Ascending aorta (tissue), 2 donors: ENCODE results near the gene GPS1. TPM values are rescaled to one million over a fixed set of nuclear protein-coding genes. Genes with fewer than 3 reads are reported as not detected.

Experiments
- DNase-seq, 2 donors: peaks; one replicate each; pipeline ENCODE4 v3.0.0-alpha.2; 2019; ENCODE audit warnings: low spot score in 2 of 2
- H3K27ac ChIP-seq, 2 donors: fragments of 200-600 bp; sonication (generic); one replicate each; pipeline ENCODE4 v1.5.1; 2016 to 2017; ENCODE audit warnings: mild to moderate bottlenecking in 1 of 2
- H3K27me3 ChIP-seq: fragments of 200-600 bp; sonication (generic); one replicate; pipeline ENCODE4 v1.5.1; 2017
- H3K36me3 ChIP-seq, 2 donors: fragments of 200-600 bp; sonication (generic); one replicate each; pipeline ENCODE4 v1.5.1; 2016
- H3K4me1 ChIP-seq, 2 donors: fragments of 200-600 bp; sonication (generic); one replicate each; pipeline ENCODE4 v1.5.1; 2016 to 2017; ENCODE audit warnings: mild to moderate bottlenecking in 1 of 2
- H3K4me3 ChIP-seq, 2 donors: fragments of 200-600 bp; sonication (generic); one replicate each; pipeline ENCODE4 v1.5.1; 2016 to 2017; ENCODE audit warnings: mild to moderate bottlenecking in 1 of 2
- H3K9me3 ChIP-seq, 2 donors: fragments of 200-600 bp; sonication (generic); one replicate each; pipeline ENCODE4 v1.5.1; 2016
- intact Hi-C: fragments of 100-400 bp; cut with DNase I; formaldehyde crosslinking; loops from one replicate; pipeline ENCODE4 v1.15.1; 2023
- total RNA-seq: library from RNA; depleted of rRNA; stranded (reverse); fragments of >200 nt; gene quantifications from one replicate; pipeline ENCODE4 v1.1.0, GENCODE V29; 2016
- TF ChIP-seq, protein P1 (sequence below), 3 experiments: fragments of 200-600 bp in 2 of 3; fragments of 450-650 bp in 1 of 3; sonication (generic) in 2 of 3; IDR thresholded peaks; one replicate each; pipeline ENCODE4 v1.5.1; 2016 to 2019; ENCODE audit warnings: antibody characterized with exemption in 3 of 3, mild to moderate bottlenecking in 1 of 3, moderate library complexity in 1 of 3

Gene GPS1
- total RNA-seq, 1 donor from 2014 or later, result 42.1 TPM

GRCh38 chr17:82009413-82009812 is 42.3 kb upstream of the GPS1 start:
- Histone ChIP-seq H3K9me3 (no peaks in the 10 kb centered on the region), H3K27me3 (no peaks in the 10 kb centered on the region), H3K36me3 (no peaks in the 10 kb centered on the region), H3K4me3 (no peak overlapping the region), H3K27ac (no peak overlapping the region), H3K4me1 (peaks cover 13 to 41% of the 10 kb centered on the region in 2 donors)
- intact Hi-C loops, result no loop called here
- TF ChIP-seq, protein P1, sequence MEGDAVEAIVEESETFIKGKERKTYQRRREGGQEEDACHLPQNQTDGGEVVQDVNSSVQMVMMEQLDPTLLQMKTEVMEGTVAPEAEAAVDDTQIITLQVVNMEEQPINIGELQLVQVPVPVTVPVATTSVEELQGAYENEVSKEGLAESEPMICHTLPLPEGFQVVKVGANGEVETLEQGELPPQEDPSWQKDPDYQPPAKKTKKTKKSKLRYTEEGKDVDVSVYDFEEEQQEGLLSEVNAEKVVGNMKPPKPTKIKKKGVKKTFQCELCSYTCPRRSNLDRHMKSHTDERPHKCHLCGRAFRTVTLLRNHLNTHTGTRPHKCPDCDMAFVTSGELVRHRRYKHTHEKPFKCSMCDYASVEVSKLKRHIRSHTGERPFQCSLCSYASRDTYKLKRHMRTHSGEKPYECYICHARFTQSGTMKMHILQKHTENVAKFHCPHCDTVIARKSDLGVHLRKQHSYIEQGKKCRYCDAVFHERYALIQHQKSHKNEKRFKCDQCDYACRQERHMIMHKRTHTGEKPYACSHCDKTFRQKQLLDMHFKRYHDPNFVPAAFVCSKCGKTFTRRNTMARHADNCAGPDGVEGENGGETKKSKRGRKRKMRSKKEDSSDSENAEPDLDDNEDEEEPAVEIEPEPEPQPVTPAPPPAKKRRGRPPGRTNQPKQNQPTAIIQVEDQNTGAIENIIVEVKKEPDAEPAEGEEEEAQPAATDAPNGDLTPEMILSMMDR (IDR thresholded peaks at IDR 0.05), result no peak
- DNase-seq, result no peak

DNA sequence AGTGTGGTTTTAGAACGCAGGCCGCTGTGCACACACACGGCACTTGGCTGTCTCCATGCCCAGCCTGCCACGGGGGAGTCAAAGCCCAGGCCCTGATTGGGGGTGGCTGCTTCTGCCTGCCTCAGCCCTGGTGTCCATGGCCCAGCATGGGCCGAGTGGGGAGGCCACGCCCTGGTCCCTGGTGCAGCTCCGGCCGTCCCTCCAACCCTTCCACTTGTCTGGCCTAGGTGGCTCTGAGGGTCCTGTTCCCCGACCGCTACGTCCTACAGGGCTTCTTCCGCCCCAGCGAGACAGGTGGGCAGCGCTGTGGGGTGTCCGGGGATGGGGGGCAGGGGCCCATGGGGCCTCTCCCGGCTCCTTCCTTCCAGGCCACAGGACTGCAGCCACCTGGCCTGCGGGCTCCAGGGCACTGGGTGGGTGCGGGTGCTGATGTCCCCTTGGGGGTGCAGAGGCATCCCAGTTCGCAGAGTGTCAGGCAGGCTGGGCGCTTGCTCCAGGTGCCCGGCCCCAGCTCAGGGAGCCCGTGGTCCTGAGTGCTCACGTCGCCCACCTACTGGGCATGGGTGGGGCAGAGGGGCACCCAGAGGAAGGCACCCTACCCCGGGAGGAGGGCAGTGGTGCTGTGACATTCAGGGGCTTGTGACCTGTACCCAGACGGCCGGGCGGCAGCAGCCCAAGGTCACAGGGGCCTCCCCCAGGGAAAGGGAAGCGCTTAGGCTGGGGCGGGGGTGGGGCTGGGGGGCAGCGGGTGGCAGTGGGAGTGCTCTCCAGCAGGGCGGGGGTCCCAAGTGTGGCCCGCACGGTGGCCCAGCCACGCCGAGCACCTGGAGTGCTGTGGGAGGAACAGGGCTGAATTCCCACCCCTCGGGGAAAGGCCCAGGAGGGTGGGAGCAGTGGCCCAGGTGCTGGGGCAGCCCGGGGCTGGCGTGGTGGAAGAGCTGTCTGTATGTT is 40.8 kb upstream of the GPS1 start:
- TF ChIP-seq, protein P1 (IDR thresholded peaks at IDR 0.05), result no peak
- Histone ChIP-seq H3K27me3 (no peaks in the 10 kb centered on the region), H3K4me3 (no peak overlapping the region), H3K36me3 (no peaks in the 10 kb centered on the region), H3K4me1 (peaks cover 13 to 32% of the 10 kb centered on the region in 2 donors), H3K9me3 (no peaks in the 10 kb centered on the region), H3K27ac (no peak overlapping the region)
- no peak for DNase-seq
- intact Hi-C loops, result no loop called here

GRCh38 chr17:82011617-82012187 is 40.0 kb upstream of the GPS1 start:
- H3K9me3 ChIP-seq, result no peaks in the 10 kb centered on the region
- no peak for DNase-seq
- intact Hi-C loops, result no loop called here
- no peaks in the 10 kb centered on the region for H3K27me3 ChIP-seq
- peak overlapping the region; percentile 81 to 83 for H3K27ac ChIP-seq
- TF ChIP-seq, protein P1 (IDR thresholded peaks at IDR 0.05), result no peak
- no peaks in the 10 kb centered on the region for H3K36me3 ChIP-seq
- peaks cover 11 to 26% of the 10 kb centered on the region in 2 donors for H3K4me1 ChIP-seq
- H3K4me3 ChIP-seq, result no peak overlapping the region

DNA sequence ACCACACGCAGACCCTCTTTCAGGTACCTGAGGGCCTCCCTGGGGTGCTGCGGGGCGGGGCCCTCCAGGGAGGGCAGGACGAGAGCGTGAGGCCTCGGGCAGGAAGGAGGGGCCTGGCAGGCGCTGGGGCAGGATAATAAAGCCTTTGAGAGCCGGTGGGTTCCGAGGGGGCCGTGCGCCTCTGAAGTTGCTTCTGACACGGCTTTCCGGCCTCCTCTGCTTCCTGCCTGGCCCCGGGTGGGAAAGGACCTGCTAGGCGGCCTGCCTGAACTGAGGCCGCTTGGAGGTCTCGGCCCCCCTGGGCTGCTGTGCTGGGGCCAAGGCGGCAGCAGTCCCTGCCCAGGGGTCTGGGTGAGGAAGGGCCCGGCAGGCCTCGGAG is 39.4 kb upstream of the GPS1 start:
- Histone ChIP-seq H3K4me1 (peaks cover 7 to 20% of the 10 kb centered on the region in 2 donors), H3K36me3 (no peaks in the 10 kb centered on the region), H3K9me3 (no peaks in the 10 kb centered on the region), H3K27ac (peak overlapping the region; percentile 81 to 83), H3K4me3 (no peak overlapping the region), H3K27me3 (no peaks in the 10 kb centered on the region)
- TF ChIP-seq, protein P1 (IDR thresholded peaks at IDR 0.05), result no peak
- intact Hi-C loops, result no loop called here
- DNase-seq, result no peak

DNA sequence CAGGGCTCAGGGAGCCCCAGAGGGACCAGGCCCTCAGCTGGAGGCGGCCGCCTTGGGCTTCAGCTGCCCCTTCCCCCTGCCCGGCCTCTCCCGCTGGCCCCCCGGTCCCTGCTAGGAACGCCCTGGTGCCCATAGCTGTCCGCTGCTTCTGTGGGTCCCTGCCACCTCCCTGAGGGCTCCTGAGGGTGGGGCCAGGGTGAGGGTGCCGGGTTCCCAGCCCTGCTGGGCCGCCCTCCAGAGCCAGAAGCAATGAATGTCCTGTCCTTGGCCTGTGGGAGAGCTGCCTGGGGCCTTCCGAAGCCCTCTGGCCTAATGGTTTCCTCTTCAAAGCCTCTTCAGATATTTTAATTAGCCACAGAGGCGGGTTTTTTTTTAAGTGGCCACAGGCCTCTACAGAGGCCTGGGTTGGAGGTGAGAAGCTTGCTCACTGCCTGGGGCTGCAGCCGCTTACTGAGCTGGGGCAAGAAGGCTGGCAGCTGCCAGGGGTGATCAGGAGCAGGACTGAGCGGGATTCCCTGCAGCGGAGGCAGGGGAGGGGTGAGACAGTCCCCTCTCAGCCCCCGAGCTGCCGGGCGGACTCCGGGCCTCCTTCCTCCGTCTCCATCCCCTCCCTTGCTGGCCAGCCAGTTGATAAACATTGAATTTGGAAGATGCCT is 38.9 kb upstream of the GPS1 start:
- Histone ChIP-seq H3K27me3 (no peaks in the 10 kb centered on the region), H3K36me3 (peaks cover 0 to 2% of the 10 kb centered on the region in 2 donors), H3K4me1 (peaks cover 7 to 18% of the 10 kb centered on the region in 2 donors), H3K9me3 (no peaks in the 10 kb centered on the region), H3K4me3 (peak overlapping the region; percentile 16 to 28), H3K27ac (peak overlapping the region; percentile 81 to 83)
- intact Hi-C loops, result no loop called here
- TF ChIP-seq, protein P1 (IDR thresholded peaks at IDR 0.05), result no peak
- DNase-seq, result no peak
